Right cardiac atrium (tissue), 5 donors: ENCODE results near the gene LAGE3. TPM values are rescaled to one million over a fixed set of nuclear protein-coding genes. Genes with fewer than 3 reads are reported as not detected.

ENCODE experiments used
- ATAC-seq, 2 donors: fragments of 200-7000 bp; cut with Tn5 transposase; one replicate each; pipeline versions ENCODE4 v1.8.0 to v1.9.1; 2020; ENCODE audit warnings: moderate library complexity in 2 of 2, mild to moderate bottlenecking in 1 of 2
- DNase-seq, 3 donors: peaks; one replicate each; pipeline ENCODE4 v3.0.0-alpha.2; 2020
- H3K27ac ChIP-seq: one replicate; pipeline ENCODE4 v1.5.1; 2013; ENCODE audit warnings: mild to moderate bottlenecking, low read length, control low read depth, moderate library complexity
- H3K27me3 ChIP-seq: one replicate; pipeline ENCODE4 v1.6.1; 2013; ENCODE audit not compliant: control insufficient read depth, insufficient read depth
- H3K4me1 ChIP-seq: one replicate; pipeline ENCODE4 v1.6.1; 2013; ENCODE audit warnings: low read length; ENCODE audit not compliant: control insufficient read depth, insufficient read depth
- H3K4me3 ChIP-seq: one replicate; pipeline ENCODE4 v1.5.1; 2013; ENCODE audit warnings: low read length, control low read depth
- H3K9me3 ChIP-seq: one replicate; pipeline ENCODE4 v1.6.1; 2013; ENCODE audit warnings: low read length; ENCODE audit not compliant: control insufficient read depth
- WGBS: extraction: QIAGEN DNeasy Blood & Tissue Kit; methylation state at CpG from one replicate; pipeline ENCODE4 v1.1.7; 2013; 5-methylcytosine and 5-hydroxymethylcytosine counted together
- intact Hi-C, 4 donors: fragments of 100-400 bp; cut with DNase I; formaldehyde crosslinking; loops; one replicate each; pipeline versions ENCODE4 v1.11.0 to v1.14.0; 2022 to 2023
- polyA plus RNA-seq: library from polyadenylated mRNA; stranded (reverse); fragments of 200-250 nt; gene quantifications from one replicate; pipeline ENCODE4 v1.2.3, GENCODE V29; 2013
- total RNA-seq, 4 donors: library from RNA; stranded (reverse); fragmentation: NEBNext Ultra II Directional; extraction: Animal tissue kit (Norgen Biotek cat#: 25700); gene quantifications; one replicate each; pipeline ENCODE4 v1.2.1, GENCODE V29; 2021
- donor health status: healthy with polysubstance abuse.
- donor health status: DM: no; HTN: yes; CAD: no.
- donor health status: DM: no; HTN: no; CAD: no.
- donor health status: DM: no; HTN: yes; CAD: no; lungs with severe emphysema.
- donor health status: DM: yes; HTN: yes; CAD: no.

LAGE3 gene
- total and polyA plus RNA-seq, 5 donors, result 16.3 to 25.8 (median 20.6) TPM

GRCh38 chrX:154437971-154438893 is 40.8 kb downstream of the LAGE3 start:
- Histone ChIP-seq H3K27me3 (no peaks in the 10 kb centered on the region), H3K4me3 (peak overlapping the region; percentile 79), H3K4me1 (peaks cover 1% of the 10 kb centered on the region), H3K27ac (no peak overlapping the region), H3K9me3 (no peaks in the 10 kb centered on the region)
- no peak for ATAC-seq
- intact Hi-C loops, result no loop called here
- WGBS, result 26% methylated on average over 28 of the region's 28 CpGs
- DNase-seq, result no peak

- WGBS, result under 1% methylated on average over 83 of the region's 93 CpGs
- Histone ChIP-seq H3K9me3 (no peaks in the 10 kb centered on the region), H3K4me1 (peaks cover 1% of the 10 kb centered on the region), H3K4me3 (peak within 1 kb of the TSS; percentile 79), H3K27ac (peak within 1 kb of the TSS; percentile 79), H3K27me3 (no peaks in the 10 kb centered on the region)
- intact Hi-C loops, result no loop called here
- DNase-seq (peak; percentile 72 to 87 (median 85)), ATAC-seq (peak; percentile 60 to 70)
Measured at GRCh38 chrX:154436983-154437752, 41.9 kb downstream of the LAGE3 start, which contains the start of gene GDI1. GDI1 (plus strand) TSS chrX:154437154; CDS start chrX:154437255, 101 bp downstream.

GRCh38 chrX:154436374-154436982 is 42.6 kb downstream of the LAGE3 start:
- 5% methylated on average over 58 of the region's 78 CpGs for WGBS
- no peaks in the 10 kb centered on the region for H3K27me3 ChIP-seq
- H3K4me3 ChIP-seq, result peak overlapping the region; percentile 79
- H3K4me1 ChIP-seq, result peaks cover 1% of the 10 kb centered on the region
- no peaks in the 10 kb centered on the region for H3K9me3 ChIP-seq
- peak; percentile 45 to 78 (median 76) for DNase-seq
- peak overlapping the region; percentile 79 for H3K27ac ChIP-seq
- intact Hi-C loops, result no loop called here
- ATAC-seq, result peak; percentile 34 to 40

GRCh38 chrX:154435171-154435733 is 43.8 kb downstream of the LAGE3 start:
- no peak overlapping the region for H3K4me3 ChIP-seq
- H3K27me3 ChIP-seq, result no peaks in the 10 kb centered on the region
- no peak overlapping the region for H3K27ac ChIP-seq
- ATAC-seq, result no peak
- no peaks in the 10 kb centered on the region for H3K9me3 ChIP-seq
- intact Hi-C loops, result no loop called here
- 92% methylated on average over 19 of the region's 19 CpGs for WGBS
- DNase-seq, result no peak
- H3K4me1 ChIP-seq, result peaks cover 1% of the 10 kb centered on the region

GRCh38 chrX:154434394-154435168 is 44.5 kb downstream of the LAGE3 start:
- ATAC-seq (no peak), DNase-seq (no peak)
- Histone ChIP-seq H3K9me3 (no peaks in the 10 kb centered on the region), H3K27ac (no peak overlapping the region), H3K4me3 (no peak overlapping the region), H3K4me1 (peaks cover 1% of the 10 kb centered on the region), H3K27me3 (no peaks in the 10 kb centered on the region)
- 94% methylated on average over 7 of the region's 7 CpGs for WGBS
- intact Hi-C loops, result no loop called here

- intact Hi-C loops, result no loop called here
- Histone ChIP-seq H3K27ac (no peak overlapping the region), H3K4me1 (peaks cover 1% of the 10 kb centered on the region), H3K27me3 (no peaks in the 10 kb centered on the region), H3K9me3 (no peaks in the 10 kb centered on the region), H3K4me3 (no peak overlapping the region)
- 87% methylated on average over 7 of the region's 7 CpGs for WGBS
- DNase-seq (no peak), ATAC-seq (no peak)
Measured at GRCh38 chrX:154433605-154434004, 45.5 kb downstream of the LAGE3 start.

- intact Hi-C loops, result no loop called here
- Histone ChIP-seq H3K27ac (no peak overlapping the region), H3K9me3 (no peaks in the 10 kb centered on the region), H3K4me1 (no peaks in the 10 kb centered on the region), H3K27me3 (no peaks in the 10 kb centered on the region), H3K4me3 (no peak overlapping the region)
- DNase-seq, result no peak
- WGBS, result 87% methylated on average over 8 of the region's 8 CpGs
- no peak for ATAC-seq
Measured at GRCh38 chrX:154432210-154432609, 46.9 kb downstream of the LAGE3 start.

GRCh38 chrX:154431341-154431740 is 47.7 kb downstream of the LAGE3 start:
- Histone ChIP-seq H3K4me1 (no peaks in the 10 kb centered on the region), H3K9me3 (no peaks in the 10 kb centered on the region), H3K27me3 (no peaks in the 10 kb centered on the region), H3K27ac (peak overlapping the region; percentile 28), H3K4me3 (no peak overlapping the region)
- ATAC-seq, result no peak
- WGBS, result 69% methylated on average over 5 of the region's 5 CpGs
- intact Hi-C loops, result no loop called here
- peak in 2 of 3 donors; percentile 64 to 70 for DNase-seq

GRCh38 chrX:154430916-154431315 is 48.2 kb downstream of the LAGE3 start:
- Histone ChIP-seq H3K4me3 (no peak overlapping the region), H3K9me3 (no peaks in the 10 kb centered on the region), H3K27me3 (no peaks in the 10 kb centered on the region), H3K27ac (no peak overlapping the region), H3K4me1 (no peaks in the 10 kb centered on the region)
- intact Hi-C loops, result no loop called here
- ATAC-seq, result no peak
- 62% methylated on average over 7 of the region's 7 CpGs for WGBS
- no peak for DNase-seq

- intact Hi-C loops, result no loop called here
- DNase-seq, result no peak
- no peaks in the 10 kb centered on the region for H3K27me3 ChIP-seq
- H3K4me1 ChIP-seq, result no peaks in the 10 kb centered on the region
- H3K9me3 ChIP-seq, result no peaks in the 10 kb centered on the region
- no peak overlapping the region for H3K27ac ChIP-seq
- H3K4me3 ChIP-seq, result no peak overlapping the region
- WGBS, result 46% methylated on average over 6 of the region's 6 CpGs
- ATAC-seq, result no peak
Measured at GRCh38 chrX:154430479-154430878, 48.6 kb downstream of the LAGE3 start.
